NCI-H1930 (cell line): Measurements from ENCODE around the gene KRT78.
"Not testable (repeated sequence)": the region's sequence is repeated elsewhere in the genome, so short reads cannot be mapped to it uniquely, and the experiment has no call there.

Source experiments
- DNase-seq, 2 experiments: peaks; one replicate each; lab custom pipeline; 2025; lab: John Stamatoyannopoulos, UW

Gene KRT78

GRCh38 chr12:52796429-52796794 is 52.4 kb downstream of the KRT78 start:
- DNase-seq: no peak

GRCh38 chr12:52795694-52796428 is 52.9 kb downstream of the KRT78 start, which contains the start of gene KRT3:
Gene KRT3, minus strand, starts transcription at chr12:52796117. Its CDS starts 75 bp downstream, at chr12:52796042.
- DNase-seq: no peak

GRCh38 chr12:52795332-52795674 is 53.5 kb downstream of the KRT78 start:
- not testable (repeated sequence) for DNase-seq

GRCh38 chr12:52794479-52795331 is 54.1 kb downstream of the KRT78 start:
- DNase-seq: no peak

- no peak for DNase-seq
Observed at GRCh38 chr12:52792185-52793029, 56.4 kb downstream of the KRT78 start.

- DNase-seq: no peak
Observed at GRCh38 chr12:52791271-52792184, 57.3 kb downstream of the KRT78 start.

- DNase-seq: no peak
Observed at GRCh38 chr12:52790427-52791270, 58.1 kb downstream of the KRT78 start.

- DNase-seq: no peak
Observed at GRCh38 chr12:52789637-52790426, 59.0 kb downstream of the KRT78 start.

- no peak for DNase-seq
Observed at GRCh38 chr12:52788876-52789636, 59.7 kb downstream of the KRT78 start.

- DNase-seq: no peak
Observed at GRCh38 chr12:52788192-52788875, 60.5 kb downstream of the KRT78 start.
